Activated T-helper 9 cell treated with anti-CD3 and anti-CD28 coated beads, Interleukin-2, amount 50 U/mL, for 16 hours (primary cell): ENCODE results near the gene SNU13.
"Not testable (repeated sequence)": the region's sequence is repeated elsewhere in the genome, so short reads cannot be mapped to it uniquely, and the experiment has no call there.

Experiments
- DNase-seq: peaks from one replicate; pipeline ENCODE4 v3.0.0-alpha.2; 2020; ENCODE audit warnings: low read depth

Gene SNU13

GRCh38 chr22:41688365-41689211 is at the start of gene SNU13:
Gene SNU13, minus strand, starts transcription at chr22:41688867. Its CDS starts 71 bp downstream, at chr22:41688796.
- DNase-seq: peak; percentile 89

GRCh38 chr22:41733241-41733640 is 44.6 kb upstream of the SNU13 start:
- not testable (repeated sequence) for DNase-seq

- no peak for DNase-seq
These were observed 43.6 kb upstream of the SNU13 start for GRCh38 chr22:41732096-41732772.

GRCh38 chr22:41731609-41732008 is 42.9 kb upstream of the SNU13 start:
- no peak for DNase-seq

GRCh38 chr22:41725510-41726110 is 36.9 kb upstream of the SNU13 start:
- no peak for DNase-seq

GRCh38 chr22:41722496-41722895 is 33.8 kb upstream of the SNU13 start:
- no peak for DNase-seq

GRCh38 chr22:41713004-41713403 is 24.3 kb upstream of the SNU13 start:
- no peak for DNase-seq

- DNase-seq: no peak
These were observed 20.7 kb upstream of the SNU13 start for GRCh38 chr22:41709341-41709740.

GRCh38 chr22:41702763-41703162 is 14.1 kb upstream of the SNU13 start:
- DNase-seq: no peak

GRCh38 chr22:41700108-41700364 is 11.4 kb upstream of the SNU13 start:
- no peak for DNase-seq

GRCh38 chr22:41699264-41700107 is 10.8 kb upstream of the SNU13 start, which contains the start of gene MEI1:
Gene MEI1, plus strand, starts transcription at chr22:41699503. Its CDS starts 36 bp downstream, at chr22:41699539.
- peak; percentile 89 for DNase-seq

- peak; percentile 87 for DNase-seq
These were observed 8.6 kb upstream of the SNU13 start for GRCh38 chr22:41697126-41697775.

- DNase-seq: no peak
These were observed 8.0 kb upstream of the SNU13 start for GRCh38 chr22:41696703-41697102.

- DNase-seq: no peak
These were observed 6.5 kb upstream of the SNU13 start for GRCh38 chr22:41695211-41695610.

GRCh38 chr22:41690476-41690875 is 1.8 kb upstream of the SNU13 start:
- no peak for DNase-seq

GRCh38 chr22:41687901-41688364 is 734 bp downstream of the SNU13 start:
- no peak for DNase-seq

GRCh38 chr22:41686890-41687289 is 1.8 kb downstream of the SNU13 start:
- not testable (repeated sequence) for DNase-seq

GRCh38 chr22:41684194-41684593 is 4.5 kb downstream of the SNU13 start:
- DNase-seq: no peak

- DNase-seq: no peak
These were observed 5.1 kb downstream of the SNU13 start for GRCh38 chr22:41683616-41684015.

GRCh38 chr22:41683052-41683451 is 5.6 kb downstream of the SNU13 start:
- DNase-seq: no peak

- DNase-seq: peak; percentile 78
These were observed 6.4 kb downstream of the SNU13 start for GRCh38 chr22:41682033-41682807.
